ENCODE data around the gene PIK3CB. TPM values are rescaled to one million over a fixed set of nuclear protein-coding genes. Genes with fewer than 3 reads are reported as not detected.

Gene PIK3CB
- polyA plus RNA-seq, 3 donors, result 14.1 to 33.6 (median 20.4) TPM

GRCh38 chr3:138725116-138725515 is 109.6 kb downstream of the PIK3CB start:
- H3K27ac Mint-ChIP-seq, result no peak overlapping the region
- peaks cover 38 to 76% of the 10 kb centered on the region in 2 donors for H3K36me3 Mint-ChIP-seq
- TF ChIP-seq CTCF (IDR thresholded peaks at IDR 0.05), result no peak

GRCh38 chr3:138724443-138724842 is 110.3 kb downstream of the PIK3CB start:
- no peaks in the 10 kb centered on the region for H4K20me1 ChIP-seq (ENCODE audit: insufficient read depth, low read length)
- no peak overlapping the region for H2AFZ ChIP-seq (ENCODE audit: insufficient read depth, low read depth, low read length, poor library complexity, severe bottlenecking)
- WGBS (ENCODE audit: insufficient coverage), result 92% methylated on average over 3 of the region's 6 CpGs
- Mint-ChIP-seq H3K4me1 (peaks cover 15% of the 10 kb centered on the region), H3K4me3 (no peak overlapping the region), H3K36me3 (peaks cover 38 to 76% of the 10 kb centered on the region in 2 donors), H3K9me3 (peaks cover 0 to 1% (median 0%) of the 10 kb centered on the region in 7 donors), H3K27ac (peak overlapping the region in 3 of 7 donors; percentile 28 to 59 (median 38)), H3K27me3 (ENCODE audit: low read depth in 3 of 3) (peaks cover 0 to 3% (median 0%) of the 10 kb centered on the region in 3 donors)
- no peak overlapping the region for H3K27ac ChIP-seq (ENCODE audit: low read depth in 1 of 2, low read length in 2 of 2)
- no peaks in the 10 kb centered on the region for H3K27me3 ChIP-seq (ENCODE audit: control insufficient read depth in 2 of 2, insufficient read depth in 2 of 2, low read length in 2 of 2)
- no peak for TF ChIP-seq CTCF (IDR thresholded peaks at IDR 0.05)
- no peak overlapping the region for H3K9ac ChIP-seq (ENCODE audit: insufficient read depth, low read length, poor library complexity, severe bottlenecking)
- no peaks in the 10 kb centered on the region for H3K9me3 ChIP-seq (replicated peaks in 1 of 2; ENCODE audit: control insufficient read depth in 1 of 2, insufficient read depth in 1 of 2, low read length in 2 of 2)
- peaks cover 10 to 74% of the 10 kb centered on the region in 2 donors for H3K36me3 ChIP-seq (replicated peaks in 1 of 2; ENCODE audit: control insufficient read depth in 1 of 2, insufficient read depth in 2 of 2, low read length in 2 of 2)
- H3K4me1 ChIP-seq (ENCODE audit: control insufficient read depth in 1 of 2, insufficient read depth in 2 of 2, low read length in 2 of 2), result peaks cover 4 to 10% of the 10 kb centered on the region in 2 donors
- no peak for DNase-seq
- H3K79me2 ChIP-seq (ENCODE audit: insufficient read depth, low read length), result no peaks in the 10 kb centered on the region
- no peak overlapping the region for H3K4me2 ChIP-seq (replicated peaks; ENCODE audit: extremely low read depth, low read length, poor library complexity, severe bottlenecking)
- intact Hi-C loops (cut with micrococcal nuclease), result no loop called here
- H3K4me3 ChIP-seq (replicated peaks in 1 of 3; ENCODE audit: low read depth in 2 of 3, low read length in 3 of 3), result no peak overlapping the region

More at GRCh38 chr3:138725116-138725515, 109.6 kb downstream of the PIK3CB start:
- Histone ChIP-seq H3K79me2 (ENCODE audit: insufficient read depth, low read length) (no peaks in the 10 kb centered on the region), H3K36me3 (replicated peaks in 1 of 2; ENCODE audit: control insufficient read depth in 1 of 2, insufficient read depth in 2 of 2, low read length in 2 of 2) (peaks cover 15 to 72% of the 10 kb centered on the region in 2 donors), H3K4me1 (ENCODE audit: control insufficient read depth in 1 of 2, insufficient read depth in 2 of 2, low read length in 2 of 2) (peaks cover 4 to 10% of the 10 kb centered on the region in 2 donors), H4K20me1 (ENCODE audit: insufficient read depth, low read length) (no peaks in the 10 kb centered on the region), H3K4me2 (replicated peaks; ENCODE audit: extremely low read depth, low read length, poor library complexity, severe bottlenecking) (no peak overlapping the region), H3K9ac (ENCODE audit: insufficient read depth, low read length, poor library complexity, severe bottlenecking) (no peak overlapping the region), H2AFZ (ENCODE audit: insufficient read depth, low read depth, low read length, poor library complexity, severe bottlenecking) (no peak overlapping the region), H3K4me3 (replicated peaks in 1 of 3; ENCODE audit: low read depth in 2 of 3, low read length in 3 of 3) (no peak overlapping the region), H3K27me3 (ENCODE audit: control insufficient read depth in 2 of 2, insufficient read depth in 2 of 2, low read length in 2 of 2) (no peaks in the 10 kb centered on the region), H3K9me3 (replicated peaks in 1 of 2; ENCODE audit: control insufficient read depth in 1 of 2, insufficient read depth in 1 of 2, low read length in 2 of 2) (no peaks in the 10 kb centered on the region), H3K27ac (ENCODE audit: low read depth in 1 of 2, low read length in 2 of 2) (no peak overlapping the region)
- 100% methylated on average over 1 of the region's 2 CpGs for WGBS (ENCODE audit: insufficient coverage)
- intact Hi-C loops (cut with micrococcal nuclease), result no loop called here
- no peak for DNase-seq
- Mint-ChIP-seq H3K27me3 (ENCODE audit: low read depth in 3 of 3) (peaks cover 0 to 3% (median 0%) of the 10 kb centered on the region in 3 donors), H3K9me3 (peaks cover 0 to 1% (median 0%) of the 10 kb centered on the region in 7 donors), H3K4me1 (peaks cover 15% of the 10 kb centered on the region), H3K4me3 (no peak overlapping the region)

Measured in CD14-positive monocyte (primary cell).